Right cardiac atrium (tissue), 5 donors: ENCODE measurements around the gene RABGGTA. TPM values are rescaled to one million over a fixed set of nuclear protein-coding genes. Genes with fewer than 3 reads are reported as not detected.

ENCODE experiments used
- ATAC-seq, 2 donors: fragments of 200-7000 bp; cut with Tn5 transposase; one replicate each; pipeline versions ENCODE4 v1.8.0 to v1.9.1; 2020; ENCODE audit warnings: moderate library complexity in 2 of 2, mild to moderate bottlenecking in 1 of 2
- DNase-seq, 3 donors: peaks; one replicate each; pipeline ENCODE4 v3.0.0-alpha.2; 2020
- H3K27ac ChIP-seq: one replicate; pipeline ENCODE4 v1.5.1; 2013; ENCODE audit warnings: mild to moderate bottlenecking, low read length, control low read depth, moderate library complexity
- H3K27me3 ChIP-seq: one replicate; pipeline ENCODE4 v1.6.1; 2013; ENCODE audit not compliant: control insufficient read depth, insufficient read depth
- H3K4me1 ChIP-seq: one replicate; pipeline ENCODE4 v1.6.1; 2013; ENCODE audit warnings: low read length; ENCODE audit not compliant: control insufficient read depth, insufficient read depth
- H3K4me3 ChIP-seq: one replicate; pipeline ENCODE4 v1.5.1; 2013; ENCODE audit warnings: low read length, control low read depth
- H3K9me3 ChIP-seq: one replicate; pipeline ENCODE4 v1.6.1; 2013; ENCODE audit warnings: low read length; ENCODE audit not compliant: control insufficient read depth
- WGBS: extraction: QIAGEN DNeasy Blood & Tissue Kit; methylation state at CpG from one replicate; pipeline ENCODE4 v1.1.7; 2013; 5-methylcytosine and 5-hydroxymethylcytosine counted together
- intact Hi-C, 4 donors: fragments of 100-400 bp; cut with DNase I; formaldehyde crosslinking; loops; one replicate each; pipeline versions ENCODE4 v1.11.0 to v1.14.0; 2022 to 2023
- polyA plus RNA-seq: library from polyadenylated mRNA; stranded (reverse); fragments of 200-250 nt; gene quantifications from one replicate; pipeline ENCODE4 v1.2.3, GENCODE V29; 2013
- total RNA-seq, 4 donors: library from RNA; stranded (reverse); fragmentation: NEBNext Ultra II Directional; extraction: Animal tissue kit (Norgen Biotek cat#: 25700); gene quantifications; one replicate each; pipeline ENCODE4 v1.2.1, GENCODE V29; 2021
- donor health status: healthy with polysubstance abuse.
- donor health status: DM: no; HTN: yes; CAD: no.
- donor health status: DM: no; HTN: no; CAD: no.
- donor health status: DM: no; HTN: yes; CAD: no; lungs with severe emphysema.
- donor health status: DM: yes; HTN: yes; CAD: no.

Gene RABGGTA
- total and polyA plus RNA-seq, 5 donors: 18.1 to 21.4 (median 20.7) TPM

GRCh38 chr14:24258548-24259265 is 12.7 kb downstream of the RABGGTA start:
- H3K4me3 ChIP-seq: no peak overlapping the region
- no peaks in the 10 kb centered on the region for H3K27me3 ChIP-seq
- H3K4me1 ChIP-seq: no peaks in the 10 kb centered on the region
- ATAC-seq: no peak
- H3K9me3 ChIP-seq: no peaks in the 10 kb centered on the region
- DNase-seq: no peak
- 88% methylated on average over 18 of the region's 18 CpGs for WGBS
- intact Hi-C loops: no loop called here
- no peak overlapping the region for H3K27ac ChIP-seq

DNA sequence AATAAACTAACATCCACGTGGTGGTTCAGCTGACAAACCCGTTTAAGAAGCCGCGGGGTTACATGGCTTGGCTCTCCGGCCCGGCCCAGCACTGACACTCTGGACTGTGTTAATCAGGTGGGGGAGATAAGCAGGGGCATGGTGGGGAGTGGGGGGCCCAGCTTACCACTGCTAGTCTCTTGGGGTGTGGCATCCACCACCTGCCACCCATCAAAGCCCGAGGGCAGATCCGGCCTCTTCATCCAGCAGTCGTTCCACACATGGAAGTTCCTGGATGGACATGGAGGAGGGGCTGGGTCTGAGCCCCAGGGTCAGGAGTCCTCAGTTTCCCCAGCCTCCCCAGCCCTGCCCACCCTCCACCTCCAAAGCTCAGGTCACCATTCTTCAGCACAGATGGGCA is 13.3 kb downstream of the RABGGTA start:
- DNase-seq: no peak
- Histone ChIP-seq H3K4me3 (no peak overlapping the region), H3K4me1 (no peaks in the 10 kb centered on the region), H3K27ac (no peak overlapping the region), H3K9me3 (no peaks in the 10 kb centered on the region), H3K27me3 (no peaks in the 10 kb centered on the region)
- 78% methylated on average over 9 of the region's 9 CpGs for WGBS
- ATAC-seq: no peak
- intact Hi-C loops: no loop called here

GRCh38 chr14:24256960-24257359 is 14.4 kb downstream of the RABGGTA start:
- DNase-seq: no peak
- H3K27ac ChIP-seq: no peak overlapping the region
- H3K4me3 ChIP-seq: no peak overlapping the region
- WGBS: 63% methylated on average over 4 of the region's 4 CpGs
- H3K4me1 ChIP-seq: no peaks in the 10 kb centered on the region
- intact Hi-C loops: no loop called here
- H3K27me3 ChIP-seq: no peaks in the 10 kb centered on the region
- no peaks in the 10 kb centered on the region for H3K9me3 ChIP-seq
- ATAC-seq: no peak

GRCh38 chr14:24255931-24256711 is 15.3 kb downstream of the RABGGTA start:
- WGBS: 89% methylated on average over 12 of the region's 12 CpGs
- Histone ChIP-seq H3K9me3 (no peaks in the 10 kb centered on the region), H3K27me3 (no peaks in the 10 kb centered on the region), H3K4me3 (no peak overlapping the region), H3K27ac (no peak overlapping the region), H3K4me1 (no peaks in the 10 kb centered on the region)
- intact Hi-C loops: no loop called here
- ATAC-seq: no peak
- DNase-seq: no peak

DNA sequence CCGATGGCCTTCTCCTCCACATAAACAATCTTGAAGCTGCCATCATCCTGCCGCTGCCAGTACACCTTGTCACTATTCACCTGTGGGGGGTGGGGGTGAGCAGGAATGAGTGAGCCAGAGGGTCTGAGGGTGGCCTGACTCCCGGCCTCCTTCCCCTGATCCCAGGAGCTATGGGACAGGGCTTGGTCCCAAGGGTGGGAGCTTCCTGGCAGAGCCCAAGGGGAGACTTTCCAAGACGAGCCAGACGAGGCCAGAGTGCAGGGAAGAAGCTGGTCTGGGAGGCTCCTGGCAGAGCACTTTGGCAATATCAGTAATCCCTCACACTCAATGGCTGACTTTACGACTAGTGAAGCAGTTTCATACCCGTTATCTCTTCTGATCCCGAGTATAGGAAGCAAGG is 16.0 kb downstream of the RABGGTA start:
- Histone ChIP-seq H3K4me3 (no peak overlapping the region), H3K27me3 (no peaks in the 10 kb centered on the region), H3K27ac (no peak overlapping the region), H3K4me1 (no peaks in the 10 kb centered on the region), H3K9me3 (no peaks in the 10 kb centered on the region)
- ATAC-seq (no peak), DNase-seq (no peak)
- WGBS: 86% methylated on average over 8 of the region's 8 CpGs
- intact Hi-C loops: no loop called here

GRCh38 chr14:24254630-24255392 is 16.6 kb downstream of the RABGGTA start:
- DNase-seq: no peak
- intact Hi-C loops: no loop called here
- Histone ChIP-seq H3K9me3 (no peaks in the 10 kb centered on the region), H3K27me3 (no peaks in the 10 kb centered on the region), H3K27ac (no peak overlapping the region), H3K4me3 (no peak overlapping the region), H3K4me1 (no peaks in the 10 kb centered on the region)
- ATAC-seq: no peak
- 93% methylated on average over 19 of the region's 19 CpGs for WGBS

- 87% methylated on average over 7 of the region's 7 CpGs for WGBS
- H3K27ac ChIP-seq: no peak overlapping the region
- ATAC-seq: no peak
Observed at GRCh38 chr14:24253936-24254335, 17.5 kb downstream of the RABGGTA start.

GRCh38 chr14:24252289-24253124 is 18.9 kb downstream of the RABGGTA start:
- H3K27me3 ChIP-seq: no peaks in the 10 kb centered on the region
- no peaks in the 10 kb centered on the region for H3K4me1 ChIP-seq
- ATAC-seq (no peak), DNase-seq (no peak)
- H3K27ac ChIP-seq: no peak overlapping the region
- H3K4me3 ChIP-seq: no peak overlapping the region
- intact Hi-C loops: no loop called here
- 78% methylated on average over 11 of the region's 11 CpGs for WGBS
- no peaks in the 10 kb centered on the region for H3K9me3 ChIP-seq

More at GRCh38 chr14:24253936-24254335, 17.5 kb downstream of the RABGGTA start:
- DNase-seq: no peak
- Histone ChIP-seq H3K27me3 (no peaks in the 10 kb centered on the region), H3K4me3 (no peak overlapping the region), H3K9me3 (no peaks in the 10 kb centered on the region), H3K4me1 (no peaks in the 10 kb centered on the region)
- intact Hi-C loops: no loop called here

- Histone ChIP-seq H3K4me1 (no peaks in the 10 kb centered on the region), H3K9me3 (no peaks in the 10 kb centered on the region), H3K4me3 (no peak overlapping the region), H3K27me3 (no peaks in the 10 kb centered on the region), H3K27ac (no peak overlapping the region)
- DNase-seq (no peak), ATAC-seq (no peak)
- intact Hi-C loops: no loop called here
- WGBS: 77% methylated on average over 1 of the region's 1 CpG
Observed at GRCh38 chr14:24251880-24252288, 19.5 kb downstream of the RABGGTA start.

DNA sequence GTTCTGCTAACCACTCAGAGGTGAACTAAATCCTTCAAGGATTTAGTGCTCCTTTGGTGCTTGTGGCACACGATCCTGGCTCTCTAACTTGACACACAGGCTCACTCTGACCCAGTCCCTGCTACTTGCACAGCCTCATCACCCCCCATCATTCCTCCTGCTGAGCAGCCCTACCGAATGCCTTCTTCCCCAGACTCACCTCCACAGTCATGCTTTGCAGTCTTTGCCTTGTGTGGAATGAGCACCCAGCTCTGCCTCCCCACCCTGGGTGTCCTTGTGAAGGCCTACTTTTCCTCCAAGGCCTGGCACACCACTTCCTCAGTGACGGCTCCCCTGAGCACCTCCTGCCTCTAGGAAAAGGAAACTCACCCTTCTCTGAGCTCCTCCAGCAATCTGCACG is 21.0 kb downstream of the RABGGTA start:
- WGBS: 56% methylated on average over 4 of the region's 4 CpGs
- Histone ChIP-seq H3K27ac (no peak overlapping the region), H3K4me3 (no peak overlapping the region), H3K4me1 (no peaks in the 10 kb centered on the region), H3K27me3 (no peaks in the 10 kb centered on the region), H3K9me3 (no peaks in the 10 kb centered on the region)
- DNase-seq: no peak
- ATAC-seq: no peak
- intact Hi-C loops: no loop called here
